SHP77 (cell line): Measurements from ENCODE around the gene SLC13A4.
"Not testable (repeated sequence)": the region's sequence is repeated elsewhere in the genome, so short reads cannot be mapped to it uniquely, and the experiment has no call there.

Experiments
- DNase-seq, 2 experiments: peaks; one replicate each; lab custom pipeline; 2025; lab: John Stamatoyannopoulos, UW

Gene SLC13A4

DNA sequence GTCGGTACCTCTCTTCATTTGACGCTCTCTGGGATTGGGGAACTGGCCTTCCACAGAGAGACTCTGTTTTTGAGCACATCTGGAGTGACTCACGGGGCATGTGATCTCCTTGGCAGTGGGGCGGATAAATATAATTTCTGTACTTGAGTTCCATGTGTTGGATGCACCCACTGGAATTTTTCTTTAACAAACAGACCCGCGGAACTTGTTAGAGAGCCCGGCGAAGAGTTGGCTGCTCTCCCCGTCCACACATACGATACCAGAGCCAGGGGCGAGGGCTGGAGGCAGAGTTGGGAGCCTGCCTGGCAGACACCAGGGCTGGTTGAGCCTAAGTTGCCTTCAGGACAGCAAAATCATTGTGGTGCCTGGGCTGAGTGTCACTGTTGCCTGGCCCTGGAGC lies 20.8 kb upstream of the SLC13A4 start, which contains the start of gene FAM180A:
FAM180A (minus strand) TSS at position 44 of the 400 bp plus-strand sequence. CDS start 233 bp downstream, outside the sequence.
- no peak for DNase-seq

DNA sequence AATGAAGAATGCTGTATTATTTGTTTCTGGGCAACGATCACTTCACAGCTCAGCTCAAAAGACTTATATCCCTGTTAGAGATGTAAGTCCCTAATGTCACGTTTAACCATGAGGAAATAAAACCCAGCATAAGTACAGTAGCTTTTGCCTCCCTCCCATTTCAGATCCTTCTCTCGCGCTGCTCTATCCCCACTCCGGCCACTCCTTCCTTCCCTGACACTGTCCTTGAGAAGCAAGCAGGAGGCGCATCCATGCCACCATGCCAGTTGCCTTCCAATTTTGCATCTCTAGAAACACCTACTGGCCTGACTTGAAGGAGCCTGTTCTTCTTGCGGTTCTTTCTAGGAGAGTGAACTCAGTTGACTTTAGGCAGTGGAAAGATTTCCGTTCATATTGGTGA lies 19.4 kb upstream of the SLC13A4 start:
- no peak for DNase-seq

- DNase-seq = peak; percentile 59 to 73
These were observed 17.8 kb upstream of the SLC13A4 start for GRCh38 chr7:135745703-135746312.

- DNase-seq = no peak
These were observed 17.1 kb upstream of the SLC13A4 start for GRCh38 chr7:135744938-135745702.

- DNase-seq = peak; percentile 21 to 24
These were observed 16.1 kb upstream of the SLC13A4 start for GRCh38 chr7:135743907-135744731.

DNA sequence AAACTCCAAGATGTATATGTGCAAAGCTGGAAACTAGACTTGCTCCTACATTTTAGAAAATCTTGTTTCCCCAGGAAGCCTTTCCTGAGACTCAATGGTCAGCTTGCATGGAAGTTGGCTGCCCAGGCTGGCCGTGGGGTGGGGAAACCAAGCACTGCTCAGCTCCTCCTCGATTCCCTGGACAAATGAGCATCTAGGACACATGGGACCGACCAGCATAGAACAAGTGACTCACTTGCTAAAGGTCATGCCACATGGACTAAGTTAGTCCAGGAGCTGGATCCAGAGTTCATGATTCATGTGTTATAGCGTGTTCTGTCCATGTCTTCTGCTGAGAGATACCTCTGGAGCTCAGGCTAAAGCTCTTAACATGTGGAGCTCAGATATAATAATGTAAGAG lies 14.4 kb upstream of the SLC13A4 start:
- DNase-seq = no peak

GRCh38 chr7:135741905-135742304 lies 13.9 kb upstream of the SLC13A4 start:
- no peak for DNase-seq

DNA sequence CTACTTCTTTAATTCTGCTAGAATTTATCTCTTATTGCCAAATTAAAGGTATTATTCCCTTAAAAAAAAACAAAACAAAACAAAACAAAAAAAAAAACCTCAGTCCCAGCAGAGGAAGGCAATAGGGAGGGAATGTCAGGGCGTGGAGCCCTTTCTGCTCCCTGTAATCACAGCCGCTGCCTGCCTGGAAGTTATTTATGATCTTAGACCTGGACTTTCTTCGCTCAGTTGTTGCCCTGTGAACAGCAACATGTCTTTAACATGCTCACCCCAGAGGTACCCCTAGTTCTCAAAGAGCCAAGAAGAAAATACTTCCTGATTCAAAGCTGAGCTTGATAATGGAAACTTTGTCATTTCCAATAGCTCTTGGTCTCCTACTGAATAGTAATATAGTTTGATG lies 12.9 kb upstream of the SLC13A4 start:
- DNase-seq = no peak

DNA sequence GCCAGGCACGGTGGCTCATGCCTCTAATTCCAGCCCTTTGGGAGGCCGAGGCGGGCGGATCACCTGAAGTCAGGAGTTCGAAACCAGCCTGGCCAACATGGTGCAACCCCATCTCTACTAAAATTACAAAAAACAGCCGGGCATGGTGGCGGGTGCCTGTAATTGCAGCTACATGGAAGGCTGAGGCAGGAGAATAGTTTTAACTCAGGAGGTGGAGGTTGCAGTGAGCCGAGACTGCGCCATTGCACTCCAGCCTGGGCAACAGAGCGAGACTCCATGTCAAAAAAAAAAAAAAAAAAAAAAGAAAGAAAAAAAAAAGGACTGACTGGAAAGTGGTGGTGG lies 9.3 kb upstream of the SLC13A4 start:
- DNase-seq = not testable (repeated sequence)

DNA sequence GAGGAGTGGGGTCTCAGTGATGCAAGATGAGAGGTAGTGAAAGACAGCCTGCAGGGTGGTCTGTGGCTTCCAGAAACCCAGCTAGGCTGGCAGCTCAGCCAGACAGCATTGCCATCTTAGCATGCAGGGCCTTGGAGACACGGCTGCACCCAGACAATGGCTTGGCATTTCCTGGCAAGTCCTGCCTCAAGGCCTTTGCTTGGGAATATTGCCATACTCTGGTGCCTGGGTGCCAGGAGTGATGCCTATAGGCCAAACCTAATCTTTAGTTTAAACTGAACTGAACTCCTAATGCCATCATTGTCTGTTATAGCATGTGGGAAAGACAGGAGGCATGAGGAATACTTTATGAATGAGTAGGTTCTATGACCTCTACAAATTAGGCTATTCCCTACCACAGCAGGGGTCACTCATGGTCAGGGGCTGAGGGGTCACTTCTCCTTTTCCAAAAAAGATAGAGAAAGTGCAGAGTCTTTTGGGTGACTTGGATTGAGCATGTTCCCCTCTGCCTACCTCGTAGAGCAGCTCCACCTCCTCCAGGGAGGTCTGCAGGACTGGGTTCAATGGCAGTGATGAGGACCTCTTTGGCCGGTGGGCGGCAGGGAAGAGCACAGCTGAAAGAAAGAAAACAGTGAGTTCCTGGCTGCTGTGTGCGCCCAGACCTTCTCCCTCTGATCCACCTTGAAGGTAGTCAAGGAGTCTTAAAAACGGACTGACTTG lies 8.8 kb upstream of the SLC13A4 start:
- no peak for DNase-seq

GRCh38 chr7:135734343-135734689 lies 6.3 kb upstream of the SLC13A4 start:
- DNase-seq = no peak

DNA sequence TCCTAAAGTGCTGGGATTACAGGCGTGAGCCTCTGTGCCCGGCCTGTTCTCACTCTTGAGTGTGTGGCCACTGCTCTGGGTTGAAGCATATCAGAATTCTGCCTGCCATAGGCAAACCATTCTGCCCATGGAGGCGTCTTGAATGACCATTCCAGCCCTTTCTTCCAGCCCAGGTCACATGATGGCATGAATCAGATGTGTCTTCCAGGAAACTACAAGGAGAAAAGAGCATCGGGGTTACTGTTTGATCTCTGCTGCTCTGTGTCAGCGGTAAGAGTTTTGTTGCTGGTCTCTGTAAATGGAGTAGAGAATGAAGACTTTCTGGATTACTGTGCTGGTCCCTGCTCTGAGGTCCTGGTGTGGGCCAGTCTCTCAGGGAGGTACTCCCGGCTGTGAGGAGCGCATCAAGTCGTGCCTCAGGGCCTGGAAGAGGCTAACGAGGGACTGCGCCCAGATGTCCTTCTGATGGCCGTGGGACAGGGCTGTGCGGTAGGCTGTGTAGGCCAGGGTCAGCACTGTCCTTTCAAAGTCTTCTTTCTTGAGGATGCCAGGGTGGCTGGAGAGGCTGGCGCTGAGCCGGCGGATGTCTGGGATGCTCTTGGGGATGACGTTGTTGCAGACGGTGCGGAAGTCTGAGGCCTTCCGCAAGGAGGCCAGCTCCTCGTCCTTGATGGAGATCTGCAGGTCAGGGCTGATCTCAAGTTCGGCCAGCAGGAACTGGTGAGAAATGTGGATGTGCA lies 5.8 kb upstream of the SLC13A4 start:
- no peak for DNase-seq

- DNase-seq = no peak
These were observed 3.1 kb upstream of the SLC13A4 start for GRCh38 chr7:135731131-135731530.

DNA sequence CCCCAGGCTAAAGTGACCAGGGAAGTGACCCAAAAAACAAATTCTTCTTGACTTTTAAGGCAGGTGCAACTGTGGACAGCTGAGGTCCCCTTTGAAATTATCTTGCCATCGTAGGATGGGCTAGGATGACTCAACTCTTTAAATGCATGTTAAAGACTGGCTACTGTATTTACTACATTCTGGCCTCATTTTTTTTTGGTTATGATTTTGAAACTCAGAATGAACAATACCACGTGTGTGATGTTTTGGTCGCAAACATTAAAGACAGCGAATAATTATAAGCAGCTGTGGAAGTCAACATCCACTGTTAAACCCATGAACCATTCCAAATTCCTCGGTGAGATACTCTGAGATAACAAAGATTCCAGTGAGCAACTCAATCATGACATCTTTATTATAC lies 1.2 kb upstream of the SLC13A4 start:
- no peak for DNase-seq

- no peak for DNase-seq
These were observed 894 bp downstream of the SLC13A4 start for GRCh38 chr7:135726911-135727673.

- DNase-seq = no peak
These were observed 1.7 kb downstream of the SLC13A4 start for GRCh38 chr7:135726276-135726788.

DNA sequence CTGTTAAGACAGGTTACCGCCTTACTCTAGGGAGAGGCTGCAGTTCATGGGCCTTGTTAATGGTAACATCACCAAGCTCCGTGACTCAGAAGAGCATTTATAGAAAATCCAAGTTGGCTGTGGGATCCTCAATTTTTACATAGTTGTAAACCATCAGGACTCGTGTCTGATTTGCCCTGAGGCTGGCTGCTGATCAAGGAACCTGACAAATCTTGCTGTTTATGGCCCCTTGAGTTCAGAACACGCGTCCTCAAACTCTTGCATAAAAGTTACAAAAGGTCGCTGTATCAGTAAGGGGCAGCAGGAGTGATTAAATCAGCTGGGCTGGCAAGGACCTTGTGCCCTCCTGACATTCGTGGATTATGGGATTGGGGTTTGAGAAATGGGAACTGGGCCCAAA lies 4.6 kb downstream of the SLC13A4 start:
- no peak for DNase-seq

DNA sequence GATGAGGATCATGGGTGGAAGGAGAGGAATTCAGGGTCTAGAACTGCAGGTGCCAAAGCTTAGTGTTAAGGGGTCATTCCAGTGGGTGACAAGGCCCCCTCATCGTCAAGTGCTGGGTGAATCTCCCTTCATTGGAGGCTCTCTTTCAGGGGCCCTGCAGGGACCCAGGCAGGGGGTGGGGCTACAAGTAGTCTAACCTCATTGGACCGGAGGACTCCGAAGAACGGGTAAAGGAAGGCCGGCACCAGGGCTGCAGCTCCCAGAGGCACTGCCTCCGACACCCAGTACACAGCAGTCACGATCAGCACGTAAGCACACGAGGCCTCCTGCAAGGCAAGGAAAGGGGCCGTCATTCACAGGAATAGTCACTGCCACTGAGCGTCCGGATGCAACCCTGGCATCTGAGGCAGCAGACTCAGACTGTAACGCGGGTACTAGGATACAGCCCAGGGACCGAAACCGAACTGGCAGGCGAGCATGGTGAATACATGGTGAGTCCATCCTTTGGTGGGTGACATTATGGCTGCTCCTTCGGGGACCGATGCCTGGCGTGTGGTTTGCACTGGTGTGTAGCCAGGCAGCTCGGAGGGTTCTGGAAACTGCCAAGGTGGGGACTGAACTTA lies 6.7 kb downstream of the SLC13A4 start:
- DNase-seq = no peak

GRCh38 chr7:135719688-135720087 lies 8.3 kb downstream of the SLC13A4 start:
- no peak for DNase-seq

- no peak for DNase-seq
These were observed 9.1 kb downstream of the SLC13A4 start for GRCh38 chr7:135718794-135719437.
